ENCODE measurements around the gene ZDHHC18. TPM values are rescaled to one million over a fixed set of nuclear protein-coding genes. Genes with fewer than 3 reads are reported as not detected.
A peak's percentile ranks its signal among the peaks of the same experiment; 100 is the strongest.

The ZDHHC18 gene
- total RNA-seq, 6 experiments from 2014 or later, result 19.2 to 31.6 (median 23.8) TPM

DNA sequence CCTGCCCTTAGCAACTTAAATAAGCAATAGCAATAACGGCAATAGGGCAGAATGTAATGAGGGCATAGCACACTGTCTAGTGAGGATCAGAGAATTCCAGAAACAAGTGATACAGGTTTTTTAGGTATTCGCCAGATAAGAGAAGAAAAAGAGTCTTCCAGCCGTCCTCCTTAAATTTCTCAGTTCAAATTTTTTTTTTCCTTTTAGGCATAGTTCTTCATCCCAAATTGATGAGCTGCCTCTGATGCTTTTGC, 36.9 kb upstream of the ZDHHC18 start:
- H3K9me3 Mint-ChIP-seq, result no peaks in the 10 kb centered on the region
- peaks cover 11% of the 10 kb centered on the region for H3K27me3 Mint-ChIP-seq (ENCODE audit: insufficient read depth)
- DNase-seq, result no peak
- no peak overlapping the region for H3K4me3 Mint-ChIP-seq
- peaks cover 7% of the 10 kb centered on the region; the same call in 1 of the 2 replicates for H3K36me3 Mint-ChIP-seq (ENCODE audit: low read depth)
- H3K4me1 Mint-ChIP-seq (ENCODE audit: low read depth), result peaks cover 55% of the 10 kb centered on the region
- TF ChIP-seq, protein P1, sequence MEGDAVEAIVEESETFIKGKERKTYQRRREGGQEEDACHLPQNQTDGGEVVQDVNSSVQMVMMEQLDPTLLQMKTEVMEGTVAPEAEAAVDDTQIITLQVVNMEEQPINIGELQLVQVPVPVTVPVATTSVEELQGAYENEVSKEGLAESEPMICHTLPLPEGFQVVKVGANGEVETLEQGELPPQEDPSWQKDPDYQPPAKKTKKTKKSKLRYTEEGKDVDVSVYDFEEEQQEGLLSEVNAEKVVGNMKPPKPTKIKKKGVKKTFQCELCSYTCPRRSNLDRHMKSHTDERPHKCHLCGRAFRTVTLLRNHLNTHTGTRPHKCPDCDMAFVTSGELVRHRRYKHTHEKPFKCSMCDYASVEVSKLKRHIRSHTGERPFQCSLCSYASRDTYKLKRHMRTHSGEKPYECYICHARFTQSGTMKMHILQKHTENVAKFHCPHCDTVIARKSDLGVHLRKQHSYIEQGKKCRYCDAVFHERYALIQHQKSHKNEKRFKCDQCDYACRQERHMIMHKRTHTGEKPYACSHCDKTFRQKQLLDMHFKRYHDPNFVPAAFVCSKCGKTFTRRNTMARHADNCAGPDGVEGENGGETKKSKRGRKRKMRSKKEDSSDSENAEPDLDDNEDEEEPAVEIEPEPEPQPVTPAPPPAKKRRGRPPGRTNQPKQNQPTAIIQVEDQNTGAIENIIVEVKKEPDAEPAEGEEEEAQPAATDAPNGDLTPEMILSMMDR (IDR thresholded peaks at IDR 0.05), result no peak
- H3K27ac Mint-ChIP-seq, result peak overlapping the region; percentile 100

DNA sequence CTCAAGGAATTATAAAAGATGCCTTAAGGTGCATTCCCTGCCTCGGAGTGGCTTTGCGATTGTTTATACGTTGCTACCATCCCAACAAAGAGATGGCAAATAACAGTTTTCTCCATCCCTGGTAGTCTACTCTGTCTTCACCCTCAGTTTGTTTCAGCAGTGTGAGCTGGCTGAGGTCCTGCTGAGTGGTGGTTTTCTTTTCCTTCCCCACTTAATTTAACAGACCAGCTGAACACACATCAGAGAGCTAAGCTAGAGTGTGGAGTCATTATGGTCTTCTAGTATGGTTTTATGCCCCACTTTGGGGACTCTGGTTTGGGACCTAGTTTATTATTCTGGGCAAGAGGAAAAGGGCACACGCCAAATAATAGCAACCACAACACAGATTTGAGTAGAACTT, 36.6 kb upstream of the ZDHHC18 start:
- Mint-ChIP-seq H3K27ac (peak overlapping the region; percentile 54; the same call in 1 of the 2 replicates), H3K9me3 (no peaks in the 10 kb centered on the region), H3K4me1 (ENCODE audit: low read depth) (peaks cover 52% of the 10 kb centered on the region), H3K36me3 (ENCODE audit: low read depth) (peaks cover 11% of the 10 kb centered on the region; the same call in 1 of the 2 replicates), H3K27me3 (ENCODE audit: insufficient read depth) (peaks cover 11% of the 10 kb centered on the region), H3K4me3 (no peak overlapping the region)
- TF ChIP-seq, protein P1 (IDR thresholded peaks at IDR 0.05), result no peak
- no peak for DNase-seq

DNA sequence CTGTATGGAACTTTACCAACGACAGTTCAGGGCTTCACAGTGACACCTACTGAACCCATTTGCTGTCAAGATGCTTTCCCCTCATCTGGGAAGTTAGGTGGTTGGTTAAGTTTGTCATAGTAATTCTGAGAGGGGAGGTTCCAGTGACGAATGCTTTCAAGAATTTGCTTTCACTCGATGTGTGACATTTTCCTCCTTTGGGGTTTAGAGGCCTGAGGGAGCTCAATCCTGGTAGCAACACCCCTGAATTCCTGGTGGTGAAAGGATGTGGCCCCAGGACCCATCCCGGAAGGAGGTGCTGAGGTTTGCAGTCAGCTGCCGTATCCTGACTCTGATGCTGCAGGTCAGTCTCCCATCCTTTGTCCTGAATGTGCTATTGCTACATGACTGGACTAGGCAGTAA, 35.9 kb upstream of the ZDHHC18 start:
- Mint-ChIP-seq H3K4me1 (ENCODE audit: low read depth) (peaks cover 45% of the 10 kb centered on the region), H3K9me3 (no peaks in the 10 kb centered on the region), H3K27me3 (ENCODE audit: insufficient read depth) (peaks cover 11% of the 10 kb centered on the region), H3K27ac (peak overlapping the region; percentile 45; the same call in 1 of the 2 replicates), H3K36me3 (ENCODE audit: low read depth) (peaks cover 12% of the 10 kb centered on the region; the same call in 1 of the 2 replicates), H3K4me3 (no peak overlapping the region)
- TF ChIP-seq, protein P1 (IDR thresholded peaks at IDR 0.05), result no peak
- DNase-seq, result no peak

DNA sequence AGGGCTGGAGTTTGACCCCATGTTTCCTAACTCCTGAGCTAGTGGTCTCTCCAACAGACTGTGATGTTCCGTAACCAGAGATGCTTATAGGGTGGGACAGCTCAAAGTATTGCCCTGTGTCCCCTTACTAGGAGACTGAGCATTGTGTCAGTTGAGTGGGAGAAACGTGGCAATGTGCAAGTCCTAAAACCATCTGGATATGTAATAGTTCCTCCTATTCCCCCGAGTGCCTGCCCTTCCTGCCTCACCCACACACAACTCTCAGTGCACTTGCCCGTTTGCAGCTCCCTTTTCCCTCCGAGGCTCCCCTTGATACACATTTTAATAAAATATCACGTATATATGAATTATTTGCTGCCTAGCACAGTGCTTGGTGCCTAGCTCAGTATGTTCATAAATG, 35.3 kb upstream of the ZDHHC18 start:
- Mint-ChIP-seq H3K27me3 (ENCODE audit: insufficient read depth) (peaks cover 8% of the 10 kb centered on the region), H3K9me3 (no peaks in the 10 kb centered on the region), H3K27ac (no peak overlapping the region), H3K36me3 (ENCODE audit: low read depth) (peaks cover 12% of the 10 kb centered on the region; the same call in 1 of the 2 replicates), H3K4me1 (ENCODE audit: low read depth) (peaks cover 39% of the 10 kb centered on the region), H3K4me3 (no peak overlapping the region)
- TF ChIP-seq, protein P1 (IDR thresholded peaks at IDR 0.05), result no peak
- DNase-seq, result no peak

DNA sequence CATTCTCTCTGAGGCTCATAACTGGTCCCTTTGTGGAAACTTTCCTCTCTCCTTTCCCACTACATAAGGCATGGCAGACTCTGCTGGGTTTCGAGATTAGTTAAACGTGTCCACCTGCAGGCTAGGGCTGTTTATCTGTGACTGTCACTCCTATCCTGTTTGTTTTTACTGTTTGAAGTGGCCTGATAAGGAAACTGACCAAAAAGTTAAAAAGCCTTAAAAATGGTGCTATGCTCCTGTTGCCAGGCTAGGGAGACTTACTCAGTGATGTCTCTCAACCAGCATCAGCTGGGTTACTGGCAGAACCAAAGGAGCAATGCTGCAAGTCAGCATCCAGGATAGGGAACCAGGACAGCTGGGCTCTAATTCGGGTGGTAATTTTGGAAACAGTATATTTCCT, 34.9 kb upstream of the ZDHHC18 start:
- Mint-ChIP-seq H3K27ac (no peak overlapping the region), H3K4me3 (no peak overlapping the region)
- TF ChIP-seq, protein P1 (IDR thresholded peaks at IDR 0.05), result no peak

DNA sequence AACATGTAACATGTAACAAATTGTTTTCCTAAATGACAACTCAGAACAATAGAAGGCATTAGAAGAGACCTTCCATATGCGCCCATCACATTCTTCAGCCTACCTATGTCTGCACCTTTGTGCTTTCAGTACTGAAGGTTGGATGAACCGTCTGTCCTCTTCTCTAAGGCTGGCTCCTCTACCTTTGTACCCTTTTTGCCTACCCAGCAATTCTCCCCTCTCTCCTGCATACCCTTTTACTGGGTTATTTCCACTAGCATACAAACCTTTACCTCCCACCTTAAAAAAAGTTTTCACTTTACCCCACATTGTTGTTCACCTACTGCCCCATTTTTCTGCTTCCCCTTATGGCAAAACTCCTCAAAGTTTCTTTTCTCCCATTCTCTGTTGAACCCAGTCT, 33.6 kb upstream of the ZDHHC18 start:
- TF ChIP-seq, protein P1 (IDR thresholded peaks at IDR 0.05), result no peak
- DNase-seq, result no peak
- peaks cover 12% of the 10 kb centered on the region; the same call in 1 of the 2 replicates for H3K36me3 Mint-ChIP-seq (ENCODE audit: low read depth)
- peaks cover 24% of the 10 kb centered on the region for H3K4me1 Mint-ChIP-seq (ENCODE audit: low read depth)
- H3K9me3 Mint-ChIP-seq, result no peaks in the 10 kb centered on the region
- no peak overlapping the region for H3K27ac Mint-ChIP-seq
- H3K4me3 Mint-ChIP-seq, result no peak overlapping the region
- peaks cover 4% of the 10 kb centered on the region for H3K27me3 Mint-ChIP-seq (ENCODE audit: insufficient read depth)

More for the DNA sequence above, 34.9 kb upstream of the ZDHHC18 start:
- no peaks in the 10 kb centered on the region for H3K9me3 Mint-ChIP-seq
- peaks cover 8% of the 10 kb centered on the region for H3K27me3 Mint-ChIP-seq (ENCODE audit: insufficient read depth)
- H3K36me3 Mint-ChIP-seq (ENCODE audit: low read depth), result peaks cover 12% of the 10 kb centered on the region; the same call in 1 of the 2 replicates
- peaks cover 35% of the 10 kb centered on the region for H3K4me1 Mint-ChIP-seq (ENCODE audit: low read depth)
- no peak for DNase-seq
